H7 (cell line): ENCODE data around the gene ADGRL3. TPM values are rescaled to one million over a fixed set of nuclear protein-coding genes. Genes with fewer than 3 reads are reported as not detected.

Experiments
- DNase-seq: peaks from one replicate; pipeline ENCODE4 v3.0.0; 2012
- H3K27me3 ChIP-seq: 2 replicates; pipeline ENCODE4 v1.6.0; 2011; ENCODE audit warnings: mild to moderate bottlenecking, low read length; ENCODE audit not compliant: control insufficient read depth, insufficient read depth
- H3K36me3 ChIP-seq: replicated peaks from 2 replicates; pipeline ENCODE4 v1.5.1; 2011; ENCODE audit warnings: low read length; ENCODE audit not compliant: control insufficient read depth, insufficient read depth
- H3K4me3 ChIP-seq: 2 replicates; pipeline ENCODE4 v1.5.1; 2011; ENCODE audit warnings: low read depth, mild to moderate bottlenecking, control low read depth, low read length, moderate library complexity; ENCODE audit not compliant: insufficient read depth
- total RNA-seq: library from RNA; depleted of rRNA; stranded (reverse); fragments of >200 nt; shearing (Covaris generic); gene quantifications from 2 replicates; pipeline ENCODE4 v1.2.3, GENCODE V29; 2014

The ADGRL3 gene
- total RNA-seq, 1 experiment from 2014 or later: 6.8 TPM

DNA sequence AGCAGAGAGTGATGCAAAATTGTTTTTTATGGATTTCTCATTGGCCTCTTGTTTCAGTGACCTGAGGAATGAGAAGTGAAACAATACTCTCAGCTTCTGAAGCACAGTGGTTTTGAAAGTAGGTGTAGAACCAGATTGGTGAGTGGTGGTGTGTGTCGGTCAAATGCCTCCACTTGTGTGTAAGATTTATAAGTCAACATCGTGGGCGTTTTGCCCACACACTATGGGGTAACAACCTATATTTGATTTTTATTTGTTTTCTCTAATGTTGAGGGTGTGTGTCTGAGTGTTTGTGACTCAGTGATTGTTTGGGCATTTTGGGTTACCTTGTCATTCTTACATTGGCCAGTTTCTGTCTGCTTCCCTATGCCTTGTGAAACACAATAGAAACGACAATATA, 23.3 kb downstream of the ADGRL3 start:
- Histone ChIP-seq H3K4me3 (no peak overlapping the region), H3K27me3 (no peaks in the 10 kb centered on the region), H3K36me3 (no peaks in the 10 kb centered on the region)
- no peak for DNase-seq

DNA sequence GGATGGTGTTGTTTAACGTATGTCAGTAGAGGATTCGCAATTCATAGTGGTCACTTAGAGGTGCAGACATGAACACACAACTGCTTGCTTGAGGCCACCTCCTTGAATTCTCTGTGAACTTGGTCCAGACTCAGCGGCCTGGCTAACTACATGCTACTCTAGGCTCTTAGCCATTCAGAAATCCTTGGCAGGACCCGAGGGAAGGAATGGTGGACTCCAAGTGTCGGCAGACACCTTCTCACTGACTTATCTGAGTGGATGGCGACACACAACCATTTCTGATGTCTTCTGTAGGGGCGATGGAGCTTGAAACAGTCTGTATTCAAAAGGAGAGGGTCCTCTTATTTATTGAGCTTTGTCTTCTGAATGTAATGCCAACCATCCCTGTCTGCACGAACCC, 24.4 kb downstream of the ADGRL3 start:
- Histone ChIP-seq H3K36me3 (no peaks in the 10 kb centered on the region), H3K4me3 (no peak overlapping the region), H3K27me3 (no peaks in the 10 kb centered on the region)
- no peak for DNase-seq

DNA sequence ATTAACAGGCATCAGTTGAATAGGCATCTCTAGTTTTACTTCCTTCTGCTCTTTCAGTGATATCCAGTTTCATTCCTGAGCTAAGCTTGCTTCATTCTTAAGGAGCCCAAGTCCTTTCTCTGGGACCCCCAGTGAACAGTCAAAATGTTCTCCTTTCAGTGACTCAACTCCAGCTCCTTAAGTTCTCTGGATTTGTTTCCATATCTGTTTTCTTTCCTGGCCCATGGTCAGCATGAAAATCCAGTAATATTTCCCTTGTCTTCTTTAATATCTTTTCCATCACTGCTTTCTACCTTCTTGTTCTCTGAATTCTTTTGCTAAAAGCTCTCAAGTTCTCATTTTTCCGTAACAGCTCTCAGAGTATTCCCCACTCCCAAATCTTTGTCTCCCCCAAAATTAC, 25.5 kb downstream of the ADGRL3 start:
- Histone ChIP-seq H3K36me3 (no peaks in the 10 kb centered on the region), H3K27me3 (no peaks in the 10 kb centered on the region), H3K4me3 (no peak overlapping the region)
- DNase-seq: no peak

- H3K36me3 ChIP-seq: no peaks in the 10 kb centered on the region
- H3K4me3 ChIP-seq: no peak overlapping the region
- DNase-seq: no peak
- no peaks in the 10 kb centered on the region for H3K27me3 ChIP-seq
Observed at GRCh38 chr4:61231421-61231820, 31.3 kb downstream of the ADGRL3 start.

GRCh38 chr4:61239250-61239649, 39.1 kb downstream of the ADGRL3 start:
- Histone ChIP-seq H3K27me3 (no peaks in the 10 kb centered on the region), H3K4me3 (no peak overlapping the region), H3K36me3 (no peaks in the 10 kb centered on the region)
- DNase-seq: no peak

DNA sequence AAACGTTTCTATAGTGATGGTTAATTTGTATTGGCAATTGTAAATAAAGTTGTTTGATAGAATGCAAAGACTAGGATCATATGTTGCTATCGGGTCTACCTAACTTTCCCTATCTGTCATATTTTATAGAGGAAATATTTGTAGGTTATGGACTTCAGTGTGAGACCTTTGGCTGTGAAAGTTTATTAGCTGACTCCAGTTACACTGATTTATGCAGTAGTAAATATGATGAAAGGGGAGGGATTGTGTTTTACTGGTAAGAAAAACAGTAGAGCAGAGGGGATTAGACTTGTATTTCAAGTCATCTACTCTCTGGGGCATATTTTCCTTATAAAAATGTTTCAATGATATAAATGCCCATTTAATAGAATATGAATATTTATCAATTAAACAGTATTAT, 43.8 kb downstream of the ADGRL3 start:
- Histone ChIP-seq H3K36me3 (no peaks in the 10 kb centered on the region), H3K4me3 (no peak overlapping the region), H3K27me3 (no peaks in the 10 kb centered on the region)
- DNase-seq: no peak

GRCh38 chr4:61245069-61245714, 45.1 kb downstream of the ADGRL3 start:
- DNase-seq: no peak
- Histone ChIP-seq H3K4me3 (no peak overlapping the region), H3K27me3 (no peaks in the 10 kb centered on the region), H3K36me3 (no peaks in the 10 kb centered on the region)

GRCh38 chr4:61246034-61246433, 45.9 kb downstream of the ADGRL3 start:
- Histone ChIP-seq H3K4me3 (no peak overlapping the region), H3K36me3 (no peaks in the 10 kb centered on the region), H3K27me3 (no peaks in the 10 kb centered on the region)
- no peak for DNase-seq

DNA sequence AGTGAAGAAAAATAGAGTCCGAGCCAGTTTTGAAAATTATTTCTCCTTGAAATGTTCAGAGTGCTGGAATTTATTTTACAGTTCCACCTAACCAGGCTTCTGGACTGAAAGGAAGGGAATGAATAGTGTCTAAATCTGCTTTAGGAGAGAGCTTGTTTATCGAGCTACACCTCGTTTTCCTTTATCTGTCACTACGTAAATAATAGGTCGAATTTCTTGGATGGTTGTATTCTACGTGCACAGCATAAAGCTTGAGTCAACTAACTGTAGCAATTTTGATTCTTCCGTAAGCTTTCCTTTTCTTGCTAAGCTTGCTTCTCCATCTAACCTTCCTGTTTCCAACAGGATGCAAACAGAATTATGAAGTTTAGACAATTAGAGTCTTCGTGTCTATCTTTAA, 48.6 kb downstream of the ADGRL3 start:
- DNase-seq: no peak
- Histone ChIP-seq H3K36me3 (no peaks in the 10 kb centered on the region), H3K27me3 (no peaks in the 10 kb centered on the region), H3K4me3 (no peak overlapping the region)

- H3K27me3 ChIP-seq: no peaks in the 10 kb centered on the region
- H3K4me3 ChIP-seq: no peak overlapping the region
- DNase-seq: no peak
- no peaks in the 10 kb centered on the region for H3K36me3 ChIP-seq
Observed at GRCh38 chr4:61251129-61251528, 51.0 kb downstream of the ADGRL3 start.

DNA sequence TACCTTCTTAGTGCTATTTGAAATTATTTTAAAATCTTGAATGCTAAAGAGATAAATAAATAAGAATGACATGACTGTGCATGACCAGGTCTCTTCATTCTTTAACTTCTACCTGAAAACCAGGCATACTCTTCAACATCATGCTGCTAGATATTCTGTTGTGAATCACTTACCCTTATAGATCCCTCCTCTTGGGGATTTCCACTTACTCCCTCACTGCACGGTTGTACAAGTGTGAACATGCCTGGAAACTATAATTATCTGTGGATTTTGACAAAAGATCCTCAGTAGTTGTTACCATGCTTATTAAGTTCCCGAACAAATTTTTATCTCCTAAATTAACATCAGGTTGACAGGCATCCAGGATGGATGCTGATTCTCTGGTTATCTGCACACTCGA, 54.3 kb downstream of the ADGRL3 start:
- H3K36me3 ChIP-seq: no peaks in the 10 kb centered on the region
- no peak for DNase-seq

GRCh38 chr4:61273233-61273632, 73.1 kb downstream of the ADGRL3 start:
- no peak overlapping the region for H3K4me3 ChIP-seq

More for the DNA sequence above, 54.3 kb downstream of the ADGRL3 start:
- Histone ChIP-seq H3K4me3 (no peak overlapping the region), H3K27me3 (no peaks in the 10 kb centered on the region)

GRCh38 chr4:61274286-61274685, 74.2 kb downstream of the ADGRL3 start:
- H3K27me3 ChIP-seq: no peaks in the 10 kb centered on the region
- DNase-seq: no peak
- H3K4me3 ChIP-seq: no peak overlapping the region
- H3K36me3 ChIP-seq: no peaks in the 10 kb centered on the region

More at GRCh38 chr4:61273233-61273632, 73.1 kb downstream of the ADGRL3 start:
- no peak for DNase-seq
- Histone ChIP-seq H3K36me3 (no peaks in the 10 kb centered on the region), H3K27me3 (no peaks in the 10 kb centered on the region)

DNA sequence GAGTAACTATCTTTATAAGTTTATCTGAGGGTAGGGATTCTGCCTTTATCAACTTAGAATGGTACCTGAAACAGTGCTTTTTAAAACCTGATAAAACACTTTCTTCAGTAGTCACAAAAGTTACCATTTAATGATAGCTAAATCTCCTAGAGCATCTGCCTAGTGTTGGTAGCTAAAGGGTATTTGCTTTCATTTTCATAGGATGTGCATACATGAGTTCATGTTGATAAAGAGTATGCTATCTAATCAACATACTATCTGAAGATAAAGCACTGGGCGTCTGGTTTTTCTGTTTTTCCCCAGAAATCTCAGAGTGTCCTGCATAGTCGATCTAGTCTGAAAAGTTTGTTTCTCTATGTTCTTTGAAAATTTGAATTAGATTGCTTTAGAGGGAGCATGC, 75.1 kb downstream of the ADGRL3 start:
- H3K4me3 ChIP-seq: no peak overlapping the region
- H3K36me3 ChIP-seq: no peaks in the 10 kb centered on the region
- no peaks in the 10 kb centered on the region for H3K27me3 ChIP-seq
- no peak for DNase-seq

- no peak for DNase-seq
- Histone ChIP-seq H3K4me3 (no peak overlapping the region), H3K36me3 (no peaks in the 10 kb centered on the region), H3K27me3 (no peaks in the 10 kb centered on the region)
Observed at GRCh38 chr4:61276029-61276428, 75.9 kb downstream of the ADGRL3 start.
